NCI-H1436 treated with DMSO at 0.1 percent for 48 hours (cell line): ENCODE results near the gene ADAM19.

Source experiments
- DNase-seq: peaks from one replicate; lab custom pipeline; 2025; lab: John Stamatoyannopoulos, UW

The ADAM19 gene, protein sequence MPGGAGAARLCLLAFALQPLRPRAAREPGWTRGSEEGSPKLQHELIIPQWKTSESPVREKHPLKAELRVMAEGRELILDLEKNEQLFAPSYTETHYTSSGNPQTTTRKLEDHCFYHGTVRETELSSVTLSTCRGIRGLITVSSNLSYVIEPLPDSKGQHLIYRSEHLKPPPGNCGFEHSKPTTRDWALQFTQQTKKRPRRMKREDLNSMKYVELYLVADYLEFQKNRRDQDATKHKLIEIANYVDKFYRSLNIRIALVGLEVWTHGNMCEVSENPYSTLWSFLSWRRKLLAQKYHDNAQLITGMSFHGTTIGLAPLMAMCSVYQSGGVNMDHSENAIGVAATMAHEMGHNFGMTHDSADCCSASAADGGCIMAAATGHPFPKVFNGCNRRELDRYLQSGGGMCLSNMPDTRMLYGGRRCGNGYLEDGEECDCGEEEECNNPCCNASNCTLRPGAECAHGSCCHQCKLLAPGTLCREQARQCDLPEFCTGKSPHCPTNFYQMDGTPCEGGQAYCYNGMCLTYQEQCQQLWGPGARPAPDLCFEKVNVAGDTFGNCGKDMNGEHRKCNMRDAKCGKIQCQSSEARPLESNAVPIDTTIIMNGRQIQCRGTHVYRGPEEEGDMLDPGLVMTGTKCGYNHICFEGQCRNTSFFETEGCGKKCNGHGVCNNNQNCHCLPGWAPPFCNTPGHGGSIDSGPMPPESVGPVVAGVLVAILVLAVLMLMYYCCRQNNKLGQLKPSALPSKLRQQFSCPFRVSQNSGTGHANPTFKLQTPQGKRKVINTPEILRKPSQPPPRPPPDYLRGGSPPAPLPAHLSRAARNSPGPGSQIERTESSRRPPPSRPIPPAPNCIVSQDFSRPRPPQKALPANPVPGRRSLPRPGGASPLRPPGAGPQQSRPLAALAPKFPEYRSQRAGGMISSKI

GRCh38 chr5:157575381-157576020, at the start of gene ADAM19:
Gene ADAM19 (minus strand): TSS chr5:157575775. CDS start chr5:157575696, 79 bp downstream.
- DNase-seq = no peak

DNA sequence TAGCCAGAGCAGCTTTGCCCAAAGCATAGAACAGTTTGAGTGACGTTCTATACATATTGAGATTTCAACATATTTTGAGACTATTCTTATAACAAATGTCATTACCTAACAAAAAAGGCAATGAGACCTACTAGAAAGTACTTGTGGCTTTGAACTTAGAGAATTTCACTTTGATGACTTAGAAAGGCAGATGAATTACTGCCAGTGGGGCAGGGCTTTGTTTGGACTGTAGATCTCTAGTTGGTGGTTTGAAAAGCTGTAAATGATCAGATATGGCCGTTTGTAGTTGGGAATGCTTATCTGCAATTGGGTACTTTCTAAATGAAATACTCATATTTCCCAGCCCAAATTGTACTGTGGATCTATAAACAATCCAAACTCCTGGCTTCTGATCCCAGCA, 48.6 kb upstream of the ADAM19 start:
- no peak for DNase-seq

DNA sequence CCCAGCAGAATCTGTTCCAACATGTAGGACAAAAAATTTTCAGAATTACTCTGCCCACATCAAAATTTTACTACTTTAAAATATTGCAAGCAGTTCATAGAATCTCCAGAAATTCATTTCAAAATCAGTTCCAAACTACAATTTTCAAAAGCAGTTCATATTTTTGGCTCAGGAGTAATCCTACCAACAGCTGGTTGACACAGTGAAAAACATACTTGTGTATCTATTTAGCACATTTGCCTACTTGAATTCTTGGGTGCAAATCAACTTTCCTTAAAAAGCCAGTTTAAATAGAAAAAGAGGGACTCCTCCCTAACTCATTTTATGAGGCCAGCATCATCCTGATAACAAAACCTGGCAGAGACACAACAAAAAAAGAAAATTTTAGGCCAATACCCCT, 45.2 kb upstream of the ADAM19 start:
- DNase-seq = no peak

DNA sequence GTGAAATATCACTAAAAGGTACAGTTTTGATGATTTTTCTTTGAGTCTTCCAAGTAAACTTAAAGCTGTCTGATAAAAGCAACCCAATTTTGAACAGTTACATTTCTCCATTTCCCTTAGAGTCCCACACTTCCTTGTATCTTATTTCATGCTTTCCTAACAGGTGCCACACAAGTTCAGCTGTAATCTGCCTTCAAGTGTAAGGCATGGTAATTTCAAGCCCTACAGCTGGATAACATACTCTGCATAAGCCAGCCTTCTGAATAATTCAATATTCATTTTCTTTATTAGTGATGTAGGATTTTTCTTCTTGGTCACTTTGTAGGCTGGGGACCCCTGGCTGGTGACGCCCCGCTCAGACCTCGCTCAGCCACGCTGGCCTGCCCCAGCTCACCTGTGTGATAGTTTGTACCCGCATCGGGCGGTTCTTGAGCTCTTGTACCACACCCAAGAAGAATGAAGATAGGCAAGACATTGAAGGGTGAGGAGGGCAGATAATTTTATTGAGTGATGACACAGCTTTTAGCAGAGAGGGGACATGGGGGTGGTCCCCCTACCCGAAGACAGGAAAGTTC, 42.7 kb upstream of the ADAM19 start:
- DNase-seq = no peak

GRCh38 chr5:157616785-157617184, 41.2 kb upstream of the ADAM19 start:
- no peak for DNase-seq

- DNase-seq = no peak
Measured at GRCh38 chr5:157613385-157614245, 38.0 kb upstream of the ADAM19 start.

GRCh38 chr5:157612581-157612980, 37.0 kb upstream of the ADAM19 start:
- DNase-seq = no peak

GRCh38 chr5:157611571-157612476, 36.2 kb upstream of the ADAM19 start:
- no peak for DNase-seq

GRCh38 chr5:157610990-157611389, 35.4 kb upstream of the ADAM19 start:
- no peak for DNase-seq

- DNase-seq = no peak
Measured at GRCh38 chr5:157608972-157609565, 33.5 kb upstream of the ADAM19 start.

- DNase-seq = no peak
Measured at GRCh38 chr5:157607371-157608161, 32.0 kb upstream of the ADAM19 start.

- DNase-seq = no peak
Measured at GRCh38 chr5:157606046-157606445, 30.5 kb upstream of the ADAM19 start.

DNA sequence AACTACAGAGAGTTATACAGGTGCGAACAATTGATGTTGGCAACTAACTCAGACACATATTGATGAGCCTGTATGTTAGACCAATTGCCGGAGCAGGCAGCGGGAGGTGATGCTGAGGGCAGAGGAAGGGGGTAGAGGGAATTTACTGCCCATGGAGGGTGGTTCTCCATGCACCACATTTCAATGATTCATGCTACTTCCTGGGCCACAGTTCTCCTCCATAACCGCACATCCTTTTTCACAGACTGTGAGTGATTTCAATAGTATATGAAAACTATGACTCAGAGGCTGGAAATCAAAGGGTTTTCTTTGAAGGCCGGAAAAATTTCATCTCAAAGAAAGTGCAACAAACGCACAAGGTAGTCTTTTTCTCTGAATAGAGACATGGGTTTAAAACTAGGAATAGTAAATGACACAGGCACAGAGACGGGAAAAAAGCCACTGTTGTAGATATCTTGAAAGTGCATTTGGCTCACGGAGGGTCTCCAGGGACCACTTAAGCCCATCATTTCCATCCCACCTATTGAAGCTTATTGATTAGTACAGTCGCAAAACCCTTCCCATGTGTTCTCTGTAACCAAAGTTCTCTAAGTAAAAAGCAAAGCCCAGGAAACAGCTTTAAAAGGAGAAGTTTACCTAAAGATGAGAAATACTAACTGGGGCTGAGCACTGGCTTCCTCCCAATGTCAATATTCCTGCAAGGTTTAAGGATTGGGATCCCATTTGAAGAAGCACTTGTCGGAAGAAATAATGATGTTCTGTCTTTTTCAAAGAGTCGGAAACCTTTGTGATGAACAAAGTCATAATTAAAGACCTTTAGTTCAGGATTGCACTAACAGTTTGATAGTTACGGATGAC, 28.0 kb upstream of the ADAM19 start:
- no peak for DNase-seq

DNA sequence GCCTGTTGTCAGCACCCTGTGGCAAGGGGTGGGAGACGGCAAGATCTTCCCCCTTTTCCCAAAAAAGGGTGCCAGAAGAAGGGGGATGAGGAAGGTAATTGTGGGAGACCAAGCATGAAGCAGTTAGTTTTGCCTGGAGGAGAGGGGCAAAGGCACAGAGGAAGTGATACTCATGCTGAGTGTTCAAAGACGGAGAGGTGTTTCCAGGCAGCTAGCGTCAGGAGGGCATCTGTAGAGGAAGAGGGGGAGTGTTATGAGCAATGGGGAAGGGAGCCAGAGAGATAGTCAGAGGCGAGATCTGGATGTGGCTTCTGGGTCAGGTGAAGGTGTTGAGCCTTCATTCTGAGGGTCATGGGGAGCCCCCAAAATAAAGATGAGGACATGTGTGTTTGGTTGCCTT, 26.9 kb upstream of the ADAM19 start:
- DNase-seq = no peak

GRCh38 chr5:157600252-157600651, 24.7 kb upstream of the ADAM19 start:
- no peak for DNase-seq

GRCh38 chr5:157599565-157599964, 24.0 kb upstream of the ADAM19 start:
- DNase-seq = no peak

DNA sequence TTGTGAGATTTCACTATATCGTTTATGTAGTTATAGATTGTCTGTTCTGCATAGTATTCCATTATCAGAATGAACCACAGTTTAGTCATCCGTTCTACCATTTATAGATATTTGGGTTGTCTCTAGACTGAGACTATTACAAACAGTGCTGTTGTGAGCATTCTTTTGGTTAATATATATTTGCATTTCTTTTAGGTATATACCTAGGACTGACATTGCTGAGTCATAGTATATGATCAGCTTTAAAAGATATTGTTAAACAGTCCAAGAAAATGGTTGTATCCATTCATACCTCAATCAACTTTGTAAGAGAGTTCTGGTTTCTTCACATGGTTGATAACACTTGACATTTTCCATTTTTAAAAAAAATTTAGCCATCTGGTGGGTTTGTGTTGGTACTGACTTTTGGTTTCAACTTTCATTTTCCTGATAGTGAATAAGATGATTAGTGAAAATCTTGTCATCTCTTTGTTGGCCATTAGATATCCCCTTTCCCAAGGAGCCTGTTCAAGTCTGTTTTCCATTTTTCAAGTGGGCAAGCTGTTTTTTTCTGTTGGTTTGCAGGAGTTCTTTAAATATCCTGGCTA, 22.9 kb upstream of the ADAM19 start:
- DNase-seq = no peak

DNA sequence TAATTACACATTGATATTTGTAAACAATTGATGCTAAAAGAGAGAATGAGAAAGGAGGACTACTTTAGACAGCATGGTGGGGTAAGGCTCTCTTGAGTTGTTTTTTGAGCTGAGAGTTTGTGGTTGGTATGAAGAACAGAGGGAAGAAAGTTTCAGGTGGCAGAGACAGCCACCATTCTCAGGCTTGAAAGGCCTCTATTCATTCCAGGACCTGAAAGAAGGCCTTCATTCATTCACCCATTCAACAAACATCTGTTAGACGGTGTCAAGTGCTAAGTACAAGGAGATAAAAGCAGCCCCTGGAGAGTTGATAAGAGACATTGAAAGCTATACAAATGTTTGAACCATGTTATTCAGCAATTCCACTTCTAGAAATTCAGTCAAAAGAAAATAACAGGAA, 21.7 kb upstream of the ADAM19 start:
- DNase-seq = no peak
